Breast epithelium (tissue), 4 donors: ENCODE data around the gene VAMP8. TPM values are rescaled to one million over a fixed set of nuclear protein-coding genes. Genes with fewer than 3 reads are reported as not detected.
"Not testable (repeated sequence)": the region's sequence is repeated elsewhere in the genome, so short reads cannot be mapped to it uniquely, and the experiment has no call there.

ENCODE experiments used
- DNase-seq, 2 donors: peaks; one replicate each; pipeline ENCODE4 v3.0.0-alpha.2; 2019; ENCODE audit warnings: low spot score in 2 of 2
- H3K27ac ChIP-seq, 2 donors: fragments of 200-600 bp; sonication (generic) in 1 of 2; one replicate each; pipeline ENCODE4 v1.5.1; 2016 to 2019; ENCODE audit warnings: mild to moderate bottlenecking in 1 of 2
- H3K27me3 ChIP-seq, 2 donors: fragments of 200-600 bp; sonication (generic) in 1 of 2; one replicate each; pipeline versions ENCODE4 v1.5.1 to v1.6.0; 2017 to 2019; ENCODE audit warnings: control low read depth in 1 of 2, mild to moderate bottlenecking in 1 of 2
- H3K36me3 ChIP-seq: fragments of 200-600 bp; one replicate; pipeline ENCODE4 v1.5.1; 2019
- H3K4me1 ChIP-seq, 2 donors: fragments of 200-600 bp; sonication (generic); one replicate each; pipeline ENCODE4 v1.5.1; 2016 to 2019; ENCODE audit warnings: control low read depth in 1 of 2
- H3K4me3 ChIP-seq, 3 donors: fragments of 200-600 bp; sonication (generic); 1 replicate in 2 of 3; 2 replicates in 1 of 3; pipeline ENCODE4 v1.5.1; 2016 to 2019; ENCODE audit warnings: mild to moderate bottlenecking in 3 of 3, moderate library complexity in 2 of 3
- H3K9me3 ChIP-seq, 2 donors: fragments of 200-600 bp; sonication (generic) in 1 of 2; one replicate each; pipeline ENCODE4 v1.5.1; 2016 to 2019; ENCODE audit warnings: control low read depth in 1 of 2
- POLR2A ChIP-seq: fragments of 450-650 bp; IDR thresholded peaks from one replicate; pipeline ENCODE4 v1.6.1; 2016; ENCODE audit warnings: antibody characterized with exemption, mild to moderate bottlenecking, moderate library complexity
- POLR2AphosphoS5 ChIP-seq, 3 donors: sonication (generic); formaldehyde crosslinking; IDR thresholded peaks; one replicate each; pipeline ENCODE4 v1.6.1; 2017; ENCODE audit warnings: antibody characterized with exemption in 3 of 3
- intact Hi-C: fragments of 100-400 bp; cut with DNase I; formaldehyde crosslinking; loops from one replicate; pipeline ENCODE4 v1.15.1; 2023; ENCODE audit warnings: low total_unique reads
- total RNA-seq, 3 donors: library from RNA; depleted of rRNA; stranded (reverse); fragments of >200 nt; gene quantifications; one replicate each; pipeline ENCODE4 v1.1.0, GENCODE V29; 2016
- TF ChIP-seq, protein P1 (sequence below), 3 donors: fragments of 450-650 bp; IDR thresholded peaks; one replicate each; pipeline ENCODE4 v1.5.1; 2016 to 2017; ENCODE audit warnings: antibody characterized with exemption in 3 of 3, mild to moderate bottlenecking in 3 of 3, moderate library complexity in 3 of 3

The VAMP8 gene
- total RNA-seq, 3 donors from 2014 or later: 23.2 to 127 (median 55.7) TPM

DNA sequence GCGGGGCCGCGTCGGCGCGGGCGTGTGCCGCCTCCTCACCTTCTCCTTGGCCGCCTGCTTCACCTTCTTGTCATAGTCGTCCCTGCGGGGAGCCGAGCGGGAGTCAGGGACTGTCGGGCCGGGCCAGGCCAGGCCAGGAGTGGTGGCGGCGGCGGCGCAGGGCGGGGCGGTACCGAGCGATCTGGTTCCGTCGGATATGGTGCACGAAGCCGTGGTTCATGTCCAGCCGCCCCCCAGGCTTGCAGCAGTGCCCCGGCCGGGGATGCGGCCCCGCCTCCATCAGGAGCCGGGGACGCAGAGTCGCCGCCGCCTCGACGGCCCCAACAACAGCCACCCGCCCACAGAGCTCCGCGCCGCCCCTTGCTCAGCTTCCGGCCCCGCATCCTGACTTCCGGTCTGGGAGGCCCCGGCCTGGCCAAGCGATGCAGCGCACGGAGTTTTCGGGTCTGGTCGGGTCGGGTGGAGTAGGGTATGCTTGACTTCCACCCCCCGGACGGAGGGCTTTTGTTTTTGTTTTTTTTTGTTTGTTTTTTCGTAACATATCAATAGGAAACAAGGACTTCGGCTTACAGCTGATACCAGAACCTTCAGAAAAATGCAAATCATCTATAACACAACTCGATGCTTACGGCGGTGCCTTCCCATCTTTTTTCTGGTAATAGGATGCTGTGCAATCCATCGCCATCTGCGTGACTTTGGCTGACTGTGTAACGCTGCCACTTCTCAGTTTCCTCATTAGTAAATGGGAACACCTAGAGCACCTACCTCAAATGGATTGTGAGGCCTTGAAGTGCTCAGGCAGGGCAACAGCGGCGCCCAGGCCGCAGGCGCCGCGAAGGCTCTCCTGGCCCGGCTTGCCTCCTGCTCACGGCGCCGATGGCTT is 34.6 kb downstream of the VAMP8 start, which contains the start of gene C2orf68:
Gene C2orf68 (minus strand): TSS at position 362 of the 883 bp plus-strand sequence. CDS start 82 bp downstream, at position 280.
- peaks cover 0 to 6% of the 10 kb centered on the region in 2 donors for H3K4me1 ChIP-seq
- peak; percentile 88 to 90 for DNase-seq
- intact Hi-C loops: no loop called here
- peak within 1 kb of the TSS; percentile 86 to 93 (median 91) for H3K4me3 ChIP-seq
- peak within 1 kb of the TSS; percentile 86 to 94 for H3K27ac ChIP-seq
- peak; percentile 40 to 88 (median 79) for TF ChIP-seq POLR2AphosphoS5 (IDR thresholded peaks at IDR 0.05)
- peak; percentile 74 for TF ChIP-seq POLR2A
- TF ChIP-seq, protein P1, sequence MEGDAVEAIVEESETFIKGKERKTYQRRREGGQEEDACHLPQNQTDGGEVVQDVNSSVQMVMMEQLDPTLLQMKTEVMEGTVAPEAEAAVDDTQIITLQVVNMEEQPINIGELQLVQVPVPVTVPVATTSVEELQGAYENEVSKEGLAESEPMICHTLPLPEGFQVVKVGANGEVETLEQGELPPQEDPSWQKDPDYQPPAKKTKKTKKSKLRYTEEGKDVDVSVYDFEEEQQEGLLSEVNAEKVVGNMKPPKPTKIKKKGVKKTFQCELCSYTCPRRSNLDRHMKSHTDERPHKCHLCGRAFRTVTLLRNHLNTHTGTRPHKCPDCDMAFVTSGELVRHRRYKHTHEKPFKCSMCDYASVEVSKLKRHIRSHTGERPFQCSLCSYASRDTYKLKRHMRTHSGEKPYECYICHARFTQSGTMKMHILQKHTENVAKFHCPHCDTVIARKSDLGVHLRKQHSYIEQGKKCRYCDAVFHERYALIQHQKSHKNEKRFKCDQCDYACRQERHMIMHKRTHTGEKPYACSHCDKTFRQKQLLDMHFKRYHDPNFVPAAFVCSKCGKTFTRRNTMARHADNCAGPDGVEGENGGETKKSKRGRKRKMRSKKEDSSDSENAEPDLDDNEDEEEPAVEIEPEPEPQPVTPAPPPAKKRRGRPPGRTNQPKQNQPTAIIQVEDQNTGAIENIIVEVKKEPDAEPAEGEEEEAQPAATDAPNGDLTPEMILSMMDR (IDR thresholded peaks at IDR 0.05): no peak
- H3K36me3 ChIP-seq: no peaks in the 10 kb centered on the region
- H3K27me3 ChIP-seq: no peaks in the 10 kb centered on the region
- H3K9me3 ChIP-seq: no peaks in the 10 kb centered on the region

DNA sequence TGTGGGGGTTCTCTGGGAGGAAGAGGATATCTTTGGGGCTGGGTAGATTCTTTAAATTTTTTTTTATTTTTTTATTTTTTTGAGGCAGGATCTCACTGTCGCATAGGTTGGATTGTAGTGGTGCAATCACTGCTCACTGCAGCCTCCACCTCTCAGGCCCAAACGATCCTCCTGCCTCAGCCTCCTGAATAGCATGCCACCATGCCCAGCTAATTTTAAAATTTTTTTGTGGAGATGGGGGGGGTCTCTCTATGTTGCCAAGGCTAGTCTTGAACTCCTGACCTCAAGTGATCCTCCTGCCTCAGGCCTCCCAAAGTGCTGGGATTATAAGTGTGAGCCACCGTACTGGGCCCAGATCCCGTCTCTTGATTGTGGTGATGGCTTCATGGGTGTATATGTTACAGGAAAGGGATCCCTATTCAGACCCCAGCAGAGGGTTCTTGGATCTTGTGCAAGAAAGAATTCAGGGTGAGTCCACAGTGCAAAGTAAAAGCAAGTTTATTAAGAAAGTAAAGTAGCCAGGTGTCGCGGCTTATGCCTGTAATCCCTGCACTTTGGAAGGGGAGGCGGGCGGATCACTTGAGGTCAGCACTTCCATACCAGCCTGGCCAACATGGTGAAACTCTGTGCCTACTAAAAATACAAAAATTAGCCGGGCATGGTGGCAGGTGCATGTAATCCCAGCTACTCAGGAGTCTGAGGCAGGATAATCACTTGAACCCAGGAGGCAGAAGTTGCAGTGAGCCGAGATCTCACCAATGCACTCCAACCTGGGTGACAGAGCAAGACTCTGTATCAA is 36.5 kb downstream of the VAMP8 start:
- Histone ChIP-seq H3K27me3 (no peaks in the 10 kb centered on the region), H3K27ac (no peak overlapping the region), H3K36me3 (no peaks in the 10 kb centered on the region), H3K9me3 (no peaks in the 10 kb centered on the region), H3K4me1 (peaks cover 0 to 8% of the 10 kb centered on the region in 2 donors), H3K4me3 (no peak overlapping the region)
- intact Hi-C loops: loop anchor here (2.0 kb wide), 1 partner anchor 95 kb away; no protein-coding TSS in a partner anchor
- DNase-seq: no peak
- TF ChIP-seq, protein P1 (IDR thresholded peaks at IDR 0.05): no peak
- no peak for TF ChIP-seq POLR2A
- TF ChIP-seq POLR2AphosphoS5 (IDR thresholded peaks at IDR 0.05): no peak

DNA sequence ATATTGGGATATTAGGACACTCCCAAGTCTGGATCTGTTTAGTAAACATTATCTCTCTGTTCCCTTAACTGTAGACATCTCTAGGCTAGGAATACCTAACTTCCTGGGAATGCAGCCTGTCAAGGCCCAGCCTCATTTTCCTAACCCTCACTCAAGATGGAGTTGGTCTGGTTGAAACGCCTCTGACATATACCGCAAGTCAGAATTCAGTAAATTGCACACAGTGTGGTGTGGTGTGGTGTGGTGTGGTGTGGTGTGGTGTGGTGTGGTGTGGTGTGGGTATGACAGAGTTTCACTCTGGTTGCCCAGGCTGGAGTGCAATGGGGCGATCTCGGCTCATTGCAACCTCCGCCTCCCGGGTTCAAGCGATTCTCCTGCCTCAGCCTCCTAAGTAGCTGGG is 37.4 kb downstream of the VAMP8 start:
- H3K36me3 ChIP-seq, H3K9me3 ChIP-seq, H3K27ac ChIP-seq, H3K4me3 ChIP-seq, H3K4me1 ChIP-seq, H3K27me3 ChIP-seq, DNase-seq: not testable (repeated sequence)
- intact Hi-C loops: loop anchor here (2.0 kb wide), 1 partner anchor 94 kb away; no protein-coding TSS in a partner anchor

DNA sequence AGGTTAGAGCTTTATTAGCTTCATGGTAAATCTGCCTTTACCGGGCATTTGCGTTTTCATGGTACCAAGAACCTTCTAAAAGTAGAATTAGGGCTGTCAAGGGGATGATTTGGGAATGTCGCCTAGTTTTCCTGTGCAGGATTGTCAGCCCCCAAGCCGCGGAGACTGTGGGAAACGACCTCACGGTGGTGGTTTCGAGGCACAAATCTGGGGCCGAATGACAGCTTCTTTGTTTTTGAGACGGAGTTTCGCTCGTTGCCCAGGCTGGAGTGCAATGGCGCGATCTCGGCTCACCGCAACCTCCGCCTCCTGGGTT is 38.0 kb downstream of the VAMP8 start:
- Histone ChIP-seq H3K27me3 (no peaks in the 10 kb centered on the region), H3K4me3 (peak overlapping the region in 2 of 3 donors; percentile 87 to 92), H3K36me3 (no peaks in the 10 kb centered on the region), H3K4me1 (peaks cover 0 to 5% of the 10 kb centered on the region in 2 donors), H3K9me3 (no peaks in the 10 kb centered on the region), H3K27ac (peak overlapping the region; percentile 84 to 86)
- intact Hi-C loops: loop anchor here (2.0 kb wide), 1 partner anchor 93 kb away; no protein-coding TSS in a partner anchor
- TF ChIP-seq POLR2A (no peak), POLR2AphosphoS5 (IDR thresholded peaks at IDR 0.05) (no peak)
- no peak for DNase-seq

DNA sequence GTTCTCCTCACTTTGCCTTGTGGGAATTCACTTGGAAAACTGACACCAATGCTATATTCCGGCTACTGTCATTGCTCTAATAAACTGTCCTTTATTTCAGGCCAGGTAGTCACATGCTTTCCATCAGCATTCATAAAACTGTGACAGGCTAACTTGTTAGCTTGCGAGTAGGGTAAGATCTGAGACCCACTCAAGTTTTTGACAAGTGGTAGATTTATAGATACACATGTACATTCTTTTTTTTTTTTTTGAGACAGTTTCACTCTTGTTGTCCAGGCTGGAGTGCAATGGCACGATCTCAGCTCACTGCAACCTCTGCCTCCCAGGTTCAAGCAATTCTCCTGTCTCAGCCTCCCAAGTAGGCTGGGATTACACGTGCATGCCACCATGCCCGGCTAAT is 40.3 kb downstream of the VAMP8 start:
- H3K27me3 ChIP-seq, H3K4me1 ChIP-seq, H3K36me3 ChIP-seq, H3K27ac ChIP-seq, DNase-seq, intact Hi-C loops, H3K9me3 ChIP-seq: not testable (repeated sequence)
- peak overlapping the region in 1 of 3 donors; percentile 92 for H3K4me3 ChIP-seq

DNA sequence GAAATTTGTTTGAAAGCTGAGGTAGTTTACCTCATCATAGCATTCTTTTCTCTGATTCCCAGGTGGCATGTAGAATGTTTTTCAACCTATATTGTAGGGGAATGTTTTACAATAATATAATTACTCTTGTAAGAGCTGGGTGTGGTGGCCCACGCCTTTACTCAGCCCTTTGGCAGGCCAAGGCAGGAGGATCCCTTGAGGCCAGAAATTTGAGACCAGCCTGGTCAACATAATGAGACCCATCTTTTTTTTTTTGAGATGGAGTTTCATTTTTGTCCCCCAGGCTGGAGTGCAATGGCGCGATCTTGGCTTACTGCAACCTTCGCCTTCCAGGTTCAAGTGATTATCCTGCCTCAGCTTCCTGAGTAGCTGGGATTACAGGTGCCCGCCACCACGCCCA is 42.2 kb downstream of the VAMP8 start:
- Histone ChIP-seq H3K27ac (no peak overlapping the region), H3K4me3 (no peak overlapping the region), H3K36me3 (peaks cover 4% of the 10 kb centered on the region), H3K9me3 (no peaks in the 10 kb centered on the region), H3K27me3 (no peaks in the 10 kb centered on the region), H3K4me1 (peaks cover 0 to 5% of the 10 kb centered on the region in 2 donors)
- intact Hi-C loops: no loop called here
- DNase-seq: no peak
- TF ChIP-seq POLR2A (no peak), POLR2AphosphoS5 (IDR thresholded peaks at IDR 0.05) (no peak)
- TF ChIP-seq, protein P1 (IDR thresholded peaks at IDR 0.05): no peak
